Stomach (tissue), 9 donors: ENCODE results near the gene DPYSL3. TPM values are rescaled to one million over a fixed set of nuclear protein-coding genes. Genes with fewer than 3 reads are reported as not detected.

Experiments used
- DNase-seq, 2 donors: peaks; one replicate each; pipeline versions ENCODE4 v3.0.0 to v3.0.0-alpha.2; 2013 to 2019
- H3K27ac ChIP-seq, 5 donors: fragments of 200-600 bp in 4 of 5; sonication (generic) in 4 of 5; one replicate each; pipeline ENCODE4 v1.5.1; 2013 to 2019; ENCODE audit warnings: mild to moderate bottlenecking in 1 of 5, moderate library complexity in 1 of 5
- H3K27me3 ChIP-seq, 3 donors: fragments of 200-600 bp; sonication (generic); one replicate each; pipeline ENCODE4 v1.5.1; 2017 to 2019; ENCODE audit warnings: mixed run types in 1 of 3
- H3K36me3 ChIP-seq, 4 donors: fragments of 200-600 bp; sonication (generic); 1 replicate in 3 of 4; 2 replicates in 1 of 4; pipeline ENCODE4 v1.5.1; 2016 to 2019
- H3K4me1 ChIP-seq, 4 donors: fragments of 200-600 bp; sonication (generic); one replicate each; pipeline ENCODE4 v1.5.1; 2016 to 2019
- H3K4me3 ChIP-seq, 4 donors: fragments of 200-600 bp; sonication (generic) in 3 of 4; one replicate each; pipeline ENCODE4 v1.5.1; 2016 to 2019; ENCODE audit warnings: mild to moderate bottlenecking in 1 of 4
- H3K9me3 ChIP-seq, 4 donors: fragments of 200-600 bp; sonication (generic); one replicate each; pipeline ENCODE4 v1.5.1; 2016 to 2019
- CTCF ChIP-seq, 7 experiments: fragments of 450-650 bp in 4 of 7; fragments of 200-600 bp in 3 of 7; sonication (generic) in 3 of 7; IDR thresholded peaks; one replicate each; pipeline ENCODE4 v1.5.1; 2016 to 2019; ENCODE audit warnings: antibody characterized with exemption in 7 of 7, control low read depth in 2 of 7, mild to moderate bottlenecking in 1 of 7
- EP300 ChIP-seq: sonication (generic); formaldehyde crosslinking; IDR thresholded peaks from one replicate; pipeline ENCODE4 v1.6.1; 2017; ENCODE audit warnings: antibody characterized with exemption
- POLR2A ChIP-seq, 4 donors: fragments of 450-650 bp; IDR thresholded peaks; one replicate each; pipeline ENCODE4 v1.6.1; 2016; ENCODE audit warnings: antibody characterized with exemption in 4 of 4, control low read depth in 2 of 4, mild to moderate bottlenecking in 1 of 4, moderate library complexity in 1 of 4
- POLR2AphosphoS5 ChIP-seq, 3 donors: sonication (generic); formaldehyde crosslinking; IDR thresholded peaks; one replicate each; pipeline ENCODE4 v1.6.1; 2016; ENCODE audit warnings: antibody characterized with exemption in 3 of 3
- WGBS, 5 donors: extraction: QIAGEN DNeasy Blood & Tissue Kit in 3 of 5; methylation state at CpG; one replicate each; pipeline versions ENCODE4 v1.1.5 to v1.1.7; 2013 to 2018; 5-methylcytosine and 5-hydroxymethylcytosine counted together
- intact Hi-C: fragments of 100-400 bp; cut with DNase I; formaldehyde crosslinking; loops from one replicate; pipeline ENCODE4 v1.15.1; 2023; ENCODE audit warnings: low total_unique reads
- polyA plus RNA-seq, 3 donors: library from polyadenylated mRNA; stranded (reverse); fragments of 200-250 nt; gene quantifications; one replicate each; pipeline ENCODE4 v1.2.3, GENCODE V29; 2013
- total RNA-seq, 5 donors: library from RNA; depleted of rRNA; stranded (reverse); fragments of >200 nt; gene quantifications; one replicate each; pipeline versions ENCODE4 v1.1.0 to v1.2.3, GENCODE V29; 2014 to 2016
- donor health status: healthy with polysubstance abuse.
- donor health status: Bipolar disorder and iron deficiency.
- donor health status: healthy.

The DPYSL3 gene
- total and polyA plus RNA-seq, 8 donors = 15.0 to 144 (median 38.0) TPM

- Histone ChIP-seq H3K27ac (no peak overlapping the region), H3K4me3 (no peak overlapping the region), H3K27me3 (no peaks in the 10 kb centered on the region), H3K9me3 (no peaks in the 10 kb centered on the region), H3K36me3 (no peaks in the 10 kb centered on the region), H3K4me1 (peaks cover 3 to 34% (median 16%) of the 10 kb centered on the region in 4 donors)
- no peak for TF ChIP-seq POLR2AphosphoS5 (IDR thresholded peaks at IDR 0.05)
- TF ChIP-seq CTCF (IDR thresholded peaks at IDR 0.05) = no peak
- TF ChIP-seq POLR2A (IDR thresholded peaks at IDR 0.05) = no peak
- no peak for TF ChIP-seq EP300
- intact Hi-C loops = no loop called here
- no peak for DNase-seq
- 63 to 85% (median 78%) methylated on average over 1 of the region's 1 CpG for WGBS, 5 donors
These were observed 28.5 kb downstream of the DPYSL3 start for GRCh38 chr5:147481376-147481775.

GRCh38 chr5:147479949-147480348 lies 29.9 kb downstream of the DPYSL3 start:
- Histone ChIP-seq H3K9me3 (no peaks in the 10 kb centered on the region), H3K27me3 (no peaks in the 10 kb centered on the region), H3K27ac (no peak overlapping the region), H3K4me3 (no peak overlapping the region), H3K36me3 (no peaks in the 10 kb centered on the region), H3K4me1 (peaks cover 3 to 34% (median 16%) of the 10 kb centered on the region in 4 donors)
- peak in 1 of 2 donors; percentile 24 for DNase-seq
- intact Hi-C loops = no loop called here
- TF ChIP-seq POLR2A (IDR thresholded peaks at IDR 0.05) = no peak
- TF ChIP-seq CTCF (IDR thresholded peaks at IDR 0.05) = no peak
- TF ChIP-seq EP300 = no peak
- TF ChIP-seq POLR2AphosphoS5 (IDR thresholded peaks at IDR 0.05) = no peak
- 49 to 68% (median 54%) methylated on average over 6 of the region's 6 CpGs for WGBS, 5 donors

GRCh38 chr5:147479444-147479843 lies 30.4 kb downstream of the DPYSL3 start:
- no peak overlapping the region for H3K27ac ChIP-seq
- no peaks in the 10 kb centered on the region for H3K27me3 ChIP-seq
- DNase-seq = no peak
- peaks cover 3 to 34% (median 15%) of the 10 kb centered on the region in 4 donors for H3K4me1 ChIP-seq
- intact Hi-C loops = no loop called here
- H3K9me3 ChIP-seq = no peaks in the 10 kb centered on the region
- no peaks in the 10 kb centered on the region for H3K36me3 ChIP-seq
- TF ChIP-seq EP300 = no peak
- no peak for TF ChIP-seq POLR2AphosphoS5 (IDR thresholded peaks at IDR 0.05)
- no peak for TF ChIP-seq CTCF (IDR thresholded peaks at IDR 0.05)
- TF ChIP-seq POLR2A (IDR thresholded peaks at IDR 0.05) = no peak
- H3K4me3 ChIP-seq = no peak overlapping the region

GRCh38 chr5:147474140-147474539 lies 35.7 kb downstream of the DPYSL3 start:
- DNase-seq = no peak
- intact Hi-C loops = no loop called here
- H3K4me1 ChIP-seq = no peaks in the 10 kb centered on the region
- H3K4me3 ChIP-seq = no peak overlapping the region
- no peaks in the 10 kb centered on the region for H3K27me3 ChIP-seq
- no peaks in the 10 kb centered on the region for H3K9me3 ChIP-seq
- H3K27ac ChIP-seq = no peak overlapping the region
- 84 to 98% (median 92%) methylated on average over 1 of the region's 1 CpG for WGBS, 5 donors
- no peak for TF ChIP-seq POLR2A (IDR thresholded peaks at IDR 0.05)
- TF ChIP-seq POLR2AphosphoS5 (IDR thresholded peaks at IDR 0.05) = no peak
- TF ChIP-seq CTCF (IDR thresholded peaks at IDR 0.05) = no peak
- TF ChIP-seq EP300 = no peak
- H3K36me3 ChIP-seq = no peaks in the 10 kb centered on the region
